Left colon (tissue), 2 donors: ENCODE measurements around the gene DMC1. TPM values are rescaled to one million over a fixed set of nuclear protein-coding genes. Genes with fewer than 3 reads are reported as not detected.
A peak's percentile ranks its signal among the peaks of the same experiment; 100 is the strongest.

Source experiments
- ATAC-seq: fragments of 200-7000 bp; cut with Tn5 transposase; one replicate; pipeline ENCODE4 v1.9.1; 2020; ENCODE audit warnings: mild to moderate bottlenecking, moderate library complexity
- DNase-seq, 2 donors: peaks; one replicate each; pipeline ENCODE4 v3.0.0-alpha.2; 2020
- intact Hi-C, 2 donors: fragments of 100-400 bp; cut with DNase I in 1 of 2; cut with micrococcal nuclease in 1 of 2; formaldehyde crosslinking; loops; one replicate each; pipeline versions ENCODE4 v1.11.2 to v1.14.0; 2022; cut with DNase I, micrococcal nuclease
- total RNA-seq, 2 donors: library from RNA; stranded (reverse); fragmentation: NEBNext Ultra II Directional; extraction: Animal tissue kit (Norgen Biotek cat#: 25700); gene quantifications; one replicate each; pipeline ENCODE4 v1.2.1, GENCODE V29; 2021
- donor health status: DM: no; HTN: no; CAD: no.
- donor health status: DM: yes; HTN: yes; CAD: no.

DMC1 gene
- total RNA-seq, 2 donors from 2014 or later, result 0.87 to 1.2 TPM

- intact Hi-C loops, result loop anchor here in 1 of 2 donors (10.0 kb wide), 1 partner anchor 515 kb away; the partner anchor contains the start of gene PICK1
- peak in 1 of 2 donors; percentile 15 for DNase-seq
Measured at GRCh38 chr22:38569181-38569971, 607 bp downstream of the DMC1 start.

GRCh38 chr22:38567531-38568285 is 2.3 kb downstream of the DMC1 start:
- intact Hi-C loops, result loop anchor here in 1 of 2 donors (10.0 kb wide), 1 partner anchor 513 kb away; the partner anchor contains the start of gene PICK1
- no peak for ATAC-seq
- no peak for DNase-seq

More at GRCh38 chr22:38569181-38569971, 607 bp downstream of the DMC1 start:
- peak; percentile 7 for ATAC-seq

GRCh38 chr22:38566726-38567504 is 3.1 kb downstream of the DMC1 start:
- DNase-seq (no peak), ATAC-seq (no peak)
- intact Hi-C loops, result loop anchor here in 1 of 2 donors (10.0 kb wide), 1 partner anchor 512 kb away; the partner anchor contains the start of gene PICK1

- DNase-seq, result no peak
- intact Hi-C loops, result loop anchor here in 1 of 2 donors (10.0 kb wide), 1 partner anchor 511 kb away; the partner anchor contains the start of gene PICK1
- ATAC-seq, result no peak
Measured at GRCh38 chr22:38565441-38565840, 4.5 kb downstream of the DMC1 start.

- DNase-seq (no peak), ATAC-seq (no peak)
- intact Hi-C loops, result loop anchor here in 1 of 2 donors (10.0 kb wide), 1 partner anchor 510 kb away; the partner anchor contains the start of gene PICK1
Measured at GRCh38 chr22:38564669-38565068, 5.3 kb downstream of the DMC1 start.

GRCh38 chr22:38554281-38554680 is 15.7 kb downstream of the DMC1 start:
- intact Hi-C loops, result no loop called here
- no peak for ATAC-seq

GRCh38 chr22:38549101-38549894 is 20.7 kb downstream of the DMC1 start:
- intact Hi-C loops, result no loop called here
- ATAC-seq (peak; percentile 23), DNase-seq (no peak)

More at GRCh38 chr22:38554281-38554680, 15.7 kb downstream of the DMC1 start:
- DNase-seq, result no peak

GRCh38 chr22:38540701-38541100 is 29.3 kb downstream of the DMC1 start:
- DNase-seq, result no peak
- intact Hi-C loops, result no loop called here
- ATAC-seq, result no peak

GRCh38 chr22:38531251-38531938 is 38.6 kb downstream of the DMC1 start:
- DNase-seq, result no peak
- intact Hi-C loops, result no loop called here
- no peak for ATAC-seq

GRCh38 chr22:38524429-38524828 is 45.6 kb downstream of the DMC1 start:
- no peak for DNase-seq
- intact Hi-C loops, result no loop called here
- ATAC-seq, result no peak

- intact Hi-C loops, result no loop called here
- DNase-seq (no peak), ATAC-seq (no peak)
Measured at GRCh38 chr22:38523479-38523878, 46.5 kb downstream of the DMC1 start.

- DNase-seq, result no peak
- intact Hi-C loops, result no loop called here
- peak; percentile 77 for ATAC-seq
Measured at GRCh38 chr22:38523029-38523428, 47.0 kb downstream of the DMC1 start.

GRCh38 chr22:38519453-38520250 is 50.3 kb downstream of the DMC1 start:
- ATAC-seq (no peak), DNase-seq (no peak)
- intact Hi-C loops, result no loop called here

GRCh38 chr22:38518620-38519019 is 51.4 kb downstream of the DMC1 start:
- intact Hi-C loops, result no loop called here
- ATAC-seq (peak; percentile 81), DNase-seq (peak; percentile 35 to 48)

GRCh38 chr22:38513063-38513462 is 56.9 kb downstream of the DMC1 start:
- intact Hi-C loops, result no loop called here
- ATAC-seq (peak; percentile 89), DNase-seq (peak in 1 of 2 donors; percentile 44)

- ATAC-seq, result no peak
- DNase-seq, result no peak
- intact Hi-C loops, result no loop called here
Measured at GRCh38 chr22:38510416-38510970, 59.5 kb downstream of the DMC1 start.
